K562 (cell line): Measurements from ENCODE around the gene SPTLC2. TPM values are rescaled to one million over a fixed set of nuclear protein-coding genes. Genes with fewer than 3 reads are reported as not detected.

ENCODE experiments used
- ATAC-seq: fragments of 200-7000 bp; cut with Tn5 transposase; 3 replicates; pipeline ENCODE4 v1.9.1; 2020; ENCODE audit warnings: moderate library complexity
- BruUV-seq: library from RNA; stranded (reverse); fragments of 400-500 nt; replicated peaks from 2 replicates; lab custom pipeline; 2021; lab: Mats Ljungman, UMichigan
- CTCF ChIA-PET: fragments of 300-600 bp; formaldehyde crosslinking; extraction: SDS; loops from one replicate; lab custom pipeline; 2021; ENCODE audit warnings: low intra/inter-chr PET ratio; lab: Yijun Ruan, JAX
- POLR2A ChIA-PET: fragments of 300-600, 350-650 bp; sonication (Branson Sonifier 250); formaldehyde crosslinking; extraction: SDS; loops from one replicate; lab custom pipeline; 2021; ENCODE audit warnings: antibody characterized with exemption, inconsistent platforms; lab: Yijun Ruan, JAX
- DNase-seq, 4 experiments: peaks; one replicate each; pipeline versions ENCODE4 v3.0.0 to v3.0.0-alpha.2; 2011 to 2018; ENCODE audit warnings: low spot score in 3 of 4, mixed read lengths in 3 of 4; ENCODE audit errors: extremely low read depth in 1 of 4
- FAIRE-seq: peaks from 2 replicates; lab custom pipeline; 2011; peaks lifted over from hg19 to GRCh38; lab: Jason Lieb, UNC
- H2AFZ ChIP-seq: 2 replicates; pipeline ENCODE4 v1.6.0; 2011; ENCODE audit warnings: low read depth, low read length, control low read depth, inconsistent platforms
- H3K27ac ChIP-seq: fragments of 200-600 bp; 3 replicates; pipeline ENCODE4 v1.8.0; 2011; ENCODE audit warnings: low read depth, mild to moderate bottlenecking, control low read depth, inconsistent platforms, low read length, moderate library complexity, mixed read lengths; ENCODE audit errors: extremely low read depth
- H3K27me3 ChIP-seq, 2 experiments: fragments of 300-600 bp in 1 of 2; 2 replicates in 1 of 2; 3 replicates in 1 of 2; pipeline versions ENCODE4 v1.6.0 to v1.8.0; 2011; ENCODE audit warnings: inconsistent platforms in 2 of 2, low read length in 2 of 2, mild to moderate bottlenecking in 1 of 2, mixed read lengths in 1 of 2, moderate library complexity in 1 of 2; ENCODE audit not compliant: control insufficient read depth in 2 of 2, insufficient read depth in 2 of 2
- H3K36me3 ChIP-seq: fragments of 300-600 bp; 3 replicates; pipeline ENCODE4 v1.8.0; 2011; ENCODE audit warnings: mild to moderate bottlenecking, low read length, inconsistent platforms; ENCODE audit not compliant: control insufficient read depth, insufficient read depth
- H3K4me1 ChIP-seq, 2 experiments: fragments of 200-600 bp in 1 of 2; replicated peaks in 1 of 2; 2 replicates in 1 of 2; 3 replicates in 1 of 2; pipeline versions ENCODE4 v1.5.1 to v1.8.0; 2011; ENCODE audit warnings: inconsistent platforms in 2 of 2, low read length in 2 of 2, mild to moderate bottlenecking in 1 of 2, mixed read lengths in 1 of 2, moderate library complexity in 1 of 2; ENCODE audit not compliant: control insufficient read depth in 2 of 2, insufficient read depth in 2 of 2
- H3K4me2 ChIP-seq: 2 replicates; pipeline ENCODE4 v1.6.1; 2011; ENCODE audit warnings: low read length, control low read depth, inconsistent platforms, mixed read lengths; ENCODE audit not compliant: insufficient read depth
- H3K4me3 ChIP-seq: fragments of 200-600 bp; sonication (generic), shearing (Covaris generic); 2 replicates; pipeline ENCODE4 v1.5.1; 2016; ENCODE audit warnings: control low read depth, inconsistent platforms
- H3K79me2 ChIP-seq: fragments of 200-600 bp; 3 replicates; pipeline ENCODE4 v1.8.0; 2011; ENCODE audit warnings: low read length, inconsistent platforms; ENCODE audit not compliant: control insufficient read depth, insufficient read depth
- H3K9ac ChIP-seq, 2 experiments: 2 replicates each; pipeline versions ENCODE4 v1.6.0 to v1.6.1; 2011; ENCODE audit warnings: low read depth in 2 of 2, low read length in 2 of 2, control low read depth in 1 of 2, inconsistent platforms in 1 of 2, mild to moderate bottlenecking in 1 of 2, mixed read lengths in 1 of 2; ENCODE audit not compliant: insufficient read depth in 1 of 2
- H3K9me1 ChIP-seq: one replicate; pipeline ENCODE4 v1.6.0; 2011; ENCODE audit warnings: inconsistent platforms, mild to moderate bottlenecking, low read length, moderate library complexity; ENCODE audit not compliant: control insufficient read depth, insufficient read depth
- H3K9me3 ChIP-seq: replicated peaks from 2 replicates; pipeline ENCODE4 v1.5.1; 2011; ENCODE audit warnings: low read depth, low read length, inconsistent platforms; ENCODE audit not compliant: control insufficient read depth, insufficient read depth
- H4K20me1 ChIP-seq: replicated peaks from 2 replicates; pipeline ENCODE4 v1.6.1; 2011; ENCODE audit warnings: low read length, inconsistent platforms, mixed read lengths; ENCODE audit not compliant: control insufficient read depth, insufficient read depth
- BHLHE40 ChIP-seq: IDR thresholded peaks from 2 replicates; pipeline ENCODE4 v1.6.1; 2011; ENCODE audit warnings: low read length, improper control_type of control experiment
- CHD4 ChIP-seq: fragments of 200-600 bp; sonication (generic); IDR thresholded peaks from 3 replicates; pipeline ENCODE4 v1.6.1; 2012; ENCODE audit warnings: low read depth, mild to moderate bottlenecking, mixed read lengths, low read length, inconsistent platforms; ENCODE audit not compliant: insufficient read depth, insufficient replicate concordance, poor library complexity, severe bottlenecking
- GATAD2B ChIP-seq: fragments of 450-650 bp; IDR thresholded peaks from 2 replicates; pipeline ENCODE4 v1.6.1; 2017; ENCODE audit warnings: mild to moderate bottlenecking, borderline replicate concordance
- KAT7 ChIP-seq: sonication (generic); formaldehyde crosslinking; IDR thresholded peaks from 2 replicates; pipeline ENCODE4 v1.8.0; 2022; ENCODE audit warnings: missing genetic modification reagents, mild to moderate bottlenecking, borderline replicate concordance
- TAF9B ChIP-seq: fragments of 450-650 bp; IDR thresholded peaks from 2 replicates; pipeline ENCODE4 v1.6.1; 2018; ENCODE audit warnings: mild to moderate bottlenecking; ENCODE audit not compliant: partially characterized antibody
- WGBS: fragments of 100-300 bp; shearing (Covaris generic); methylation state at CpG from one replicate; pipeline ENCODE4 v1.1.6; 2016; ENCODE audit warnings: low coverage, mixed read lengths; ENCODE audit not compliant: insufficient coverage; ENCODE audit errors: missing lambda C conversion rate; 5-methylcytosine and 5-hydroxymethylcytosine counted together
- in situ Hi-C: fragments of 300-500 bp; cut with MboI; formaldehyde crosslinking; loops from 4 replicates; pipeline ENCODE4 v1.15.0; 2018; ENCODE audit warnings: inconsistent platforms, mixed read lengths
- intact Hi-C: fragments of 100-400 bp; cut with micrococcal nuclease; formaldehyde crosslinking; loops from 2 replicates; pipeline ENCODE4 v1.14.2; 2022
- polyA plus RNA-seq, 8 experiments: library from polyadenylated mRNA; depleted of rRNA in 4 of 8; stranded (reverse) in 5 of 8; unstranded in 3 of 8; fragments of >200 nt; fragmentation: Nextera tagmentation in 2 of 8; fragmentation: Illumina TruSeq in 1 of 8; extraction: Ambion mirVana in 2 of 8; extraction: Trizol in 1 of 8; gene quantifications; 2 replicates each; pipeline versions ENCODE4 v1.2.1 to v1.2.3, GENCODE V29; 2011 to 2014; ENCODE audit warnings: inconsistent platforms in 1 of 8, missing spikeins in 1 of 8
- total RNA-seq, 7 experiments: library from RNA; depleted of rRNA in 6 of 7; stranded (reverse); fragments of >200 nt in 6 of 7; fragmentation: Illumina TruSeq in 2 of 7; extraction: Trizol in 2 of 7; gene quantifications; 2 replicates each; pipeline versions ENCODE4 v1.2.1 to v1.2.3, GENCODE V29; 2011 to 2021; ENCODE audit warnings: low replicate concordance in 1 of 7
- TF ChIP-seq, protein P1 (sequence below): fragments of 450-650 bp; IDR thresholded peaks from 2 replicates; pipeline ENCODE4 v1.6.1; 2018; ENCODE audit not compliant: partially characterized antibody

SPTLC2 gene
- total and polyA plus RNA-seq, 9 of the 15 experiments (the other 6 are each of a cell fraction or from before 2014, with no cell fraction given) = 4.5 to 30.4 (median 14.0) TPM

DNA sequence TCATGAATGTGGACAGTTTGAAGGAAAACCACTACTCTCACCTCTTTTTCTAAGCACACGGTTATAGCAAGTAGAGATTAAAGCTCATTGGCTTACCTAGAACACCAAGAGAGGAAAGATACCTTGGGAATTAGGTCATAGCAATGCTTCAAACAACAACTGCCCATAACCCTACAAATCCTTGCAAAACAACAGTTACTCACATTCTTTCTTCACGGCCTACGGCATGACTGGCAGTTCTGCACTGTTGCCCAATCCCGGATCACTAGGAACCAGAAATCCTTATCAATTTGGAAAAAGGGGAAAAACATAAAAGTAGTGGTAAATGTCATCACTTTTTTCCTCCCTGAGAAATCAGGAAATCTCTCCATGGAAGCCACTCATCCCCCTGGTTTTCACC is 108.2 kb downstream of the SPTLC2 start:
- no peak for DNase-seq
- intact Hi-C loops (no loop called here), in situ Hi-C loops (no loop called here)
- H3K9me3 ChIP-seq = no peaks in the 10 kb centered on the region
- BruUV-seq = no TSS peak
- H3K4me3 ChIP-seq = no peak overlapping the region
- no peak overlapping the region for H3K27ac ChIP-seq
- no peaks in the 10 kb centered on the region for H3K79me2 ChIP-seq
- no peaks in the 10 kb centered on the region for H3K9me1 ChIP-seq
- no peaks in the 10 kb centered on the region for H3K27me3 ChIP-seq
- no peaks in the 10 kb centered on the region for H4K20me1 ChIP-seq
- TF ChIP-seq TAF9B (no peak), CHD4 (no peak), KAT7 (CRISPR knock-in tag) (no peak), BHLHE40 (no peak), GATAD2B (no peak)
- TF ChIP-seq, protein P1, sequence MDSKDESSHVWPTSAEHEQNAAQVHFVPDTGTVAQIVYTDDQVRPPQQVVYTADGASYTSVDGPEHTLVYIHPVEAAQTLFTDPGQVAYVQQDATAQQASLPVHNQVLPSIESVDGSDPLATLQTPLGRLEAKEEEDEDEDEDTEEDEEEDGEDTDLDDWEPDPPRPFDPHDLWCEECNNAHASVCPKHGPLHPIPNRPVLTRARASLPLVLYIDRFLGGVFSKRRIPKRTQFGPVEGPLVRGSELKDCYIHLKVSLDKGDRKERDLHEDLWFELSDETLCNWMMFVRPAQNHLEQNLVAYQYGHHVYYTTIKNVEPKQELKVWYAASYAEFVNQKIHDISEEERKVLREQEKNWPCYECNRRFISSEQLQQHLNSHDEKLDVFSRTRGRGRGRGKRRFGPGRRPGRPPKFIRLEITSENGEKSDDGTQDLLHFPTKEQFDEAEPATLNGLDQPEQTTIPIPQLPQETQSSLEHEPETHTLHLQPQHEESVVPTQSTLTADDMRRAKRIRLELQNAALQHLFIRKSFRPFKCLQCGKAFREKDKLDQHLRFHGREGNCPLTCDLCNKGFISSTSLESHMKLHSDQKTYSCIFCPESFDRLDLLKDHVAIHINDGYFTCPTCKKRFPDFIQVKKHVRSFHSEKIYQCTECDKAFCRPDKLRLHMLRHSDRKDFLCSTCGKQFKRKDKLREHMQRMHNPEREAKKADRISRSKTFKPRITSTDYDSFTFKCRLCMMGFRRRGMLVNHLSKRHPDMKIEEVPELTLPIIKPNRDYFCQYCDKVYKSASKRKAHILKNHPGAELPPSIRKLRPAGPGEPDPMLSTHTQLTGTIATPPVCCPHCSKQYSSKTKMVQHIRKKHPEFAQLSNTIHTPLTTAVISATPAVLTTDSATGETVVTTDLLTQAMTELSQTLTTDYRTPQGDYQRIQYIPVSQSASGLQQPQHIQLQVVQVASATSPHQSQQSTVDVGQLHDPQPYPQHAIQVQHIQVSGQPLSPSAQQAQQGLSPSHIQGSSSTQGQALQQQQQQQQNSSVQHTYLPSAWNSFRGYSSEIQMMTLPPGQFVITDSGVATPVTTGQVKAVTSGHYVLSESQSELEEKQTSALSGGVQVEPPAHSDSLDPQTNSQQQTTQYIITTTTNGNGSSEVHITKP = no peak
- H3K36me3 ChIP-seq = peaks cover 22% of the 10 kb centered on the region; the same call in 2 of the 3 replicates
- H3K4me2 ChIP-seq = no peak overlapping the region
- no peaks in the 10 kb centered on the region for H3K4me1 ChIP-seq
- H3K9ac ChIP-seq = no peak overlapping the region
- no peak for FAIRE-seq
- ATAC-seq = no peak
- no peak overlapping the region for H2AFZ ChIP-seq
- ChIA-PET POLR2A (interaction anchor here (0.6 kb wide), 1 partner anchor 385 kb away, joined by 3 read pairs; no protein-coding TSS in a partner anchor), CTCF (no interaction called here)
- WGBS = 82% methylated on average over 3 of the region's 4 CpGs
